GM15510 (cell line): ENCODE measurements around the gene LARP1.

ENCODE experiments used
- POLR2A ChIP-seq: IDR thresholded peaks from 3 replicates; pipeline ENCODE4 v1.6.1; 2011; ENCODE audit warnings: borderline replicate concordance; ENCODE audit not compliant: insufficient read length; ENCODE audit errors: extremely low read depth

LARP1 gene

DNA sequence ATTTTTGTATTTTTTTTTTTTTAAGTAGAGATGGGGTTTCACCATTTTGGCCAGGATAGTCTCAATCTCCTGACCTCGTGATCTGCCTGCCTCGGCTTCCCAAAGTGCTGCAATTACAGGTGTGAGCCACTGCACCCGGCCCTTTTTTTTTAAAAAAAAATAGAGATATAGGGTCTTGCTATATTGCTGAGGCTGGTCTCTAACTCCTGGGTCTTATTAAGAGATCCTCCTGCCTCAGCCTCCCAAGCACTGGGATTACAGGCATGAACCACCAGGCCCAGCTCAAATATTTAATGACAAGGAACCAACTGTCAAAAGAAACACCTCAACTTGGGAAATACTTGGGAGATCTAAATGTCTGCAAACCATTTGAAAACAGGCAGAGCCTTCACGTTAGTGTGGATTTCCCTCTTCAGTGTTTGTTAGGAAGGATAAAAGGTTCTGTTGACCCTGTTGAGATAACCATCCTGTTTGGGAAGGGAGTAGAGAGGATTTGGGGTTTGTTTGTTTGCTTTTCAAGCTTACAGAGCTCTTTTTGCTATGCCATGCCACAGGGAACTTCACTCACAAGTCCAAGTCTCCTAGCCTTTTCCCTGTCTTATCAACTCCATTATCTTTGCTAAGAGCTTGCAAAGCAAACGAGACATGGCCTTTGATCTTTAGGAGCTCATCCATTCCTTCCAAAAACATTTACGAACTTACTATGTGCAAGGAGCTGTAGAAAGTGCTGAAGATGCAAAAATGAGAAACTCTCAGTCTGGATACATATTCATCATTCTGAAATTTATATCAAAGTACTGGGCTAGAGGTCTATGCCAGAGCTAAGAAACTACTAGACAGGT lies 87.7 kb downstream of the LARP1 start:
- no peak for TF ChIP-seq POLR2A

DNA sequence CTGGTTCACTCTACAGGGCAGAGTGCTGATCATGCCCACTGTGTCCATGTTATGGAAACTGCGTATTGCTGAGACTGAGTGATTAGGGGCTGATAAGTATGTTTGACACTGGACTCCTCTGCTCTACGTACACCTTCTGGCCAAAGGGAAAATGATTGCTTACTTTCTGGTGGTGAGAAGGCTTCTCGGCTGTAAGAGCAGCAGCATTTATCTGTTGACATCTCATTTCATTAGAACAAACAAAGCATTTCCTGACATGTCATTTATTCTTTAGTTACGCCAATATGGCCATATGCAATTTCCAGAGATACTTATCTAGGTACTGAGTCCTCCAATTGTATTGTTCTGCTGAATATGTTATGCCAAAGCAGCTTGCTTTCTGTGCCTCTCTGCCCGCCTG lies 89.6 kb downstream of the LARP1 start:
- no peak for TF ChIP-seq POLR2A

DNA sequence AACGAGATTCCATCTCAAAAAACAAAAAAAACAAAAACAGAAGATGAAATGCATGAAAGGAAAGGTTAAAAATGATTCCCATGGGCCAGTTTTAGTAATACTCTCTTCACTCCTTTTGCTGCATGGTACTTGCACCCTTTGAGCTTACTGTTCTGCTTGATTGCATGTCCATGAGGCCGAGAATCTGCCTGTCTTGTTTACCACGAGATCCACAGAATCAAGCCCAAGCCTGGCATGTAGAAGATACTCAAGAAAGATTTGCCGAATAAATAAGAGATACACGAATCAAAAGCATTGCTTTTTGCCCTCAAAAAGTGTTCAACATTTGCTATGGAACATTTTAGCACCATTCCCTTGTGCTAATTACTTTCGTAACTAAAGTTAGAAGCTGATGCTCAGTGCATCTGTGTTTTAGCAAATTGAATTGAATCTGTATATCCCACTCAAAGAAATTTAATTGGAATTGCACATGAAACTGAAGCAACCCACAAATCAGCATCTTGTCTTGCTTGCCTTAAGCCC lies 94.1 kb downstream of the LARP1 start:
- TF ChIP-seq POLR2A: no peak

DNA sequence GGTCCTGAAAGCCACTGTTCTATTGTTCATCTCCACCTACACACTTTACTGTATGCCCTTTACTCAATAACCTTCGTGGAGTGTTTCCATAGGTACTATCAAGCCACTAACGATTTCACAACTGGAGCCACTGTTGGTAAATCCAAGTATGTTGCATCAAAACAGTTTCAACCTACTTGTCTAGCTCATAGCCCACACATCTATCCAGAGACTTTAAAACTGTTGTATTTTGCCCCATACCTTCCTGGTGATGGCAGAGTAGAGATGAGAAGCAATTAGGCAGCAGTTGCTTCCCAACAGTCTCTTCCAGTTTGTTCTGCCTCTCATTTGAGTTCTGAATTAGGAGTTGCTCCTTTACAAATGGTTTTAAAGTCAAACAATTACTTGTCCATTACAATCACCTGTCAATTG lies 94.6 kb downstream of the LARP1 start:
- TF ChIP-seq POLR2A: no peak

DNA sequence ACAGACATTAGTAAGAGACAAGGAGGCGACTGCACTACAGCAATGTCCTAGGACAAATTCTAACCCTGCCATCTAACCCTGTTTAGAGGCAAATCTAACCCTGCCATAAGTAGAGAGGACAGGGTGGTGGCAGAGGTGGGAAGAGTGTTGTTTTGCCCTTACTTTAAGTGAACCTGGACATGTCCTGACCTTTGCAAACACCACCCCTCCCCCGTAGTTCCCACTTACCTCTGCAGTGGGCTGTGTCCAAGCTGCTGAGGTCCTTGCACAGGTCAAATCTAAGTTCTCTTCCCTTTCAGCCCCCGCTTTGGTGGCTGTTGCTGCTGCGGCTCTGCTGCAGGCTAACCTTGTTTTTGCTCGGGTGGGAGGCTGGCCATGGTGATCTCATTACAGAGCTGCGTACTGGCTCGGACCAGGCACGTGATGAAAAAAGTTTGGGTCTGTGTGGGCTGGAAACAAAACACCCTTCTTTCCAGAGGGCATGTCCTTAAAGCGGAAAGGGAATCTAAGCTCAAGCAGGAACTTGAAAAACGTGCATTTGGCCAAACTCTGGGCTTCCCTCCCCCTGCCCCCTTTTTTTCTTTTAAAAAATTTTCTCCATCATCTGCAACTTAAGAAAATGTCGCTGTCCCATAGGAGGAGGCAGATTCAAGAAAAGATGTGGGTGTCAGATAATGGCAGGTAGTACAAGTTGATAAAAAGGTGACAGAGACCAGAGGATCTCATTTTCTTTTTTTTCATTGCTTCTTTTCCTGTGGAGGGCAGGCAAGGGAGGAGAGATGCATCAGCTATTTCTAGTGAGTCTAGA lies 95.3 kb downstream of the LARP1 start, which contains the start of gene FAXDC2:
FAXDC2 (minus strand) TSS at position 349 of the 808 bp plus-strand sequence. CDS start 12,425 bp downstream, outside the sequence.
- TF ChIP-seq POLR2A: no peak

DNA sequence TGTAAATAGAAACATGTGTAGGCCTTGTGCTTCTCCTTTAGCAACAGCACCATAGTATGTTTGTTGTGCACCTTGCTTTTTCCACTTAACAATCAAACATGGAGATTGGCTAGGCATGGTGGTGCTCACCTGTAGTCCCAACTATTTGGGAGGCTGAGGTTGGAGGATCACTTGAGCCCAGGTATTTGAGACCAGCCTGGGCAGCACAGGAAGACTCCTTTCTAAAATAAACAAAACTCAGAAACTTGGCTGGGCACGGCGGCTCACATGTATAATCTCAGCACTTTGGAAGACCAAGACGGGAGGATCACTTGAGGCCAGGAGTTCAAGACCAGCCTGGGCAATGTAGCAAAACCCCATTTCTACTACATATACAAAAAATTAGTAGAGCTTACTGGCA lies 96.2 kb downstream of the LARP1 start:
- no peak for TF ChIP-seq POLR2A

DNA sequence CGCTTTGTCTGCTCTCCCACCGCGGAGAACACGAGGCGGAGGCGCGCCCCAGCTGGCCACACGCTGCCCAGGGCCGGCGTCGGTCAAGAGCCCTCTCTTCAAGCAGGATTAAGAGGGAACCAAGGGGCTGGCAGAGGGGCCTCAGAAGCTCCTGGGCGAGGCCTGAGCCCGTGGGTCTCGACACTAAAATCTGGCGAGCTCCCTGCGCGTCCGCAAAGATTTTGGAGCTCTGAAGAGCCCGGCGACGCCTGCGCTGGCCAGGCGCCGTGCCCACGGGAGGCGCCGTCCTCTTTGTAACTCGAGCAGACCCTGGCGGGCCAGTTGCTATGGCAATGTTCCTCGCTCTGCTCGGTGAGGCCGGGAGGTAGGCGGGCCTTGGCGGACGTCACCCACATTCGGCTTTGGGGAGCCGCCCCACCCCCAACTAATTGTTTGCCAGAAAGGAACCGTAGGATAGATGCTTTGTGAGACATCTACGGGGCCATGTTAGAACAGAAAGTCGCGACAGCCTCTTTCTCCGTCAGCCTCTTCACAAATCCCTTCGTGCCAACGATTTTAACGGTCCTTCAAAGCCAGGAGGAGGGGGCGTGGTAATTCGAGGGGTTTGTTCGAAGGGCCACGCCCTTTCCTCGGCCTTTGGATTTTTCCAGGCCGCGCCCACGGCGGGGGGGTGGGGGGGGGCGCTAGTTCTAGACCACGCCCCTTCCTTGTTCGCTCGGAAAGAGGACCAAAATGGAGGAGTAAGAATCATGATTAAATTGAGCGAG lies 102.5 kb downstream of the LARP1 start:
- TF ChIP-seq POLR2A: peak; percentile 28

DNA sequence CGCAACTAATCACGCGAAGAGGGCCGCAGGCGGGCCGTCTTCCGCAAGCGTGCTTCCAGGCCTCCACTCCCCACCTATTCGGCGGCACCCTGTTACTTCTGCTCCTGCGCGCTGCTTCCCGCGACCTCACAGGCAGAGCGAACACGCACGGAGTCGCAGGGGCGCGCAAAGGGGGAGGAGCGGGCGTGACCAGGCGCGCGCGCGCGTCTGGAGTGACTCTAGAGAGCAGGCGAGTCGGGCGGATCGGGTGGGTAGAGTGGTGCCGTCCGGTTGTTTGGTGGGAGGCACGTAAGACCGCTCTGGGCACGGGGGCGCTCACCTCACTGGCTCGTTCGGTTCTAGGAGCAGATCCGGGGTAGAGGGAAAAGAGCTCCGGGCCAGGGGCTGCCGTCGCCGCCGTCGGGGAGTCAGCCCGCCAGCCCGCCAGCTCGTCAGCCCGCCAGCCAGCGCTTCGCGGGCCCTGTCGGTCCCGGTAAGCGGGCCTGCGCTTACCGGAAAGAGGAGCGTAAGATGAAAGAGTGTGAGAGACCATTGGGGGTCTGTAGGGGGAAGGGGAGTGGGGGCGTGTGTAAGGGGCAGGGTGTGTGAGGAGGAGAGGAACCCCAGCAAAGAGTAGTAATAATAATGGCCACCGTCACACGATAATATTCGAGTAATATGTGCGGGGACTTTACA lies 103.3 kb downstream of the LARP1 start, which contains the start of gene CNOT8:
CNOT8 (plus strand) TSS at position 331 of the 675 bp plus-strand sequence. CDS start 4,652 bp downstream, outside the sequence.
- peak; percentile 82 for TF ChIP-seq POLR2A

DNA sequence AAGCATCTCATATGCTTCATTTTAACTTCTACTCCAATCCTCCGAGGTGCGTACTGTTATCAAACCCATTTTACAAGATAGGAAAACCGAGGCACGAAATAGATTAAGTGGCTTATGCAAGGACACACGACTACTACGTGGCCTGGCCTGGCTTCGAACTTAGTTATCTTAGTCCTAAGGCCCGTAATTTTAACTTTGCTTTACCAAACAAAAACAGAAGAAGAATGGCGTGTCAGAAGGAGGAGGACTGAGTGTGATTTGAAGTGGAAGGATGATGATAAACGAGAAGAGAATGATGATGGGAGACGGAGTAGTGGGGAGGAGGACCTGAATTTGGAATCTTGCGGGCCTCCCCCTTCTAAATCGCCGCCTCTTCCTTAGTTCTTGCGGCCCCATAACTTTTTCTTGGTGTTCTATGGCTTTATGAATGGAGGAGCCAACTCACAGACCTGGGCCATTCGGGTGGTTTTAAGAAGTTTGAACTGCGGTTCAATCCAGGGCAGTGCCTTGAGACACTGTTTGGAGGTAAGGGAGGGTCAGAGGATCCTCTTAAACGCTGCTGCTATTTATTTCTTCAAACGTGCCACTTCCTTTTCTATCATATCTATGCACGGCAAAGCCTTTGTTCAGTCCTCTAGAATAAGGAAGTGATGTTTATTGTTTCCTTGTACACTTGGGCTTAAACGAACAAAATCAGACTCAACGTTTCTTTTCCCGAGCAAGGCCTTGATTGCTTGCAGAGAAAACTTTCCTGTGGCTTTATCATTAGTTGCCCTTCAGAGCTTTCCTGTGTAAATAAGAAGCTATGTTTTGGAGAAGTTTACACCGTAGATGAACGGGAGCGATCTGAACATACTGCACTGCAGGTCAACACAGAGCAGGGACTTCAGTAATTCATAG lies 104.0 kb downstream of the LARP1 start:
- no peak for TF ChIP-seq POLR2A

DNA sequence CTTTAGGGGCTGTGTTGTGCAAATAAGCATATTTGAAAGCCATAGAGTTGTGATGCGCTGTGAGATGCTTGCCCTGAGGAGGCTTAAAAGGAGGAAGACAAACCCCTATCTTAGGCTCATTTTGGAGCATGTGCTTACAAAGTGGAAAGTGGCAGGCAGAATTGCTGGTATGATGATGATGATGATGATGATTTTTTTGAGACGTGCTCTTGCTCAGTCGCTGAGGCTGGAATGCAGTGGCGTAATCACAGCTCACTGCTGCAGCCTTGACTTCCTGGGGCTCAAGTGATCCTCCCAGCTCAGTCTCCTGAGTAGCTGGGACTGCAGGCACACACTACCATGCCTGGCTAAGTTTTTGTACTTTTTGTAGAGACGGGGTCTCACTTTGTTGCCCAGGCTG lies 104.9 kb downstream of the LARP1 start:
- no peak for TF ChIP-seq POLR2A

DNA sequence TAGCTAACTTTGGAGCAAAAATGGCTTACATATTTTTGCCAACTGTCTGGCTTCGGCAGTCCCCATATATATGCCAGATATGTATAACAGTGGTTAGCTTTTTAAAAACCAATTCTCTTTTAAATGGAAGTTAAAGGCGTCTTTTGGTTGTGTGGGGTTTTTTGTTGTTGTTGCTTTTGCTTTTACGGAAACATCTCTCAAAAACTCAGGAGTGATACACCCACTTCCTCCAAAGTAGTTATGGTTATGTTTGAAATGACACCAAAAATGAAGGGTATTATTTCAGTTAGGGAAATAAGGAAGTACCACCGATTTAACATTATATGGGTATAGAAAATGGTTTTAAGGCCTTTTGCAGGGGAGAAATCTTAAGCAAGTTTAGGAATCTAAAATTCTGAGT lies 105.6 kb downstream of the LARP1 start:
- no peak for TF ChIP-seq POLR2A

DNA sequence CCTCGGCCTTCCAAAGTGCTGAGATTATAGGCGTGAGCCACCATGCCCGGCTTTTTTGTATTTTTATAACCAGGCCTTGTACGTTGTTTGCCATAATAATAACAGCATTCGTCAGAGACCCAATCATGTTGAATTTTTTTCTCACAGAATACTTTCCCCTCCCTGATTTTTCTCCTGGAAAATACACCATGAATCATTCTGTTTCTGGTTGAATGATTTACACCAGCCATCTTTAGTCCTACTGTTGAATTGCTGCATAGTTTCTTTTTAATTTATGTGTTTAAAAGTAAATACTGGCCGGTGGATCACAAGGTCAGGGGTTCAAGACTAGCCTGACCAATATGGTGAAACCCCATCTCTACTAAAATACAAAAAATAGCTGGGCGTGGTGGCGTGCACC lies 106.8 kb downstream of the LARP1 start:
- TF ChIP-seq POLR2A: no peak

DNA sequence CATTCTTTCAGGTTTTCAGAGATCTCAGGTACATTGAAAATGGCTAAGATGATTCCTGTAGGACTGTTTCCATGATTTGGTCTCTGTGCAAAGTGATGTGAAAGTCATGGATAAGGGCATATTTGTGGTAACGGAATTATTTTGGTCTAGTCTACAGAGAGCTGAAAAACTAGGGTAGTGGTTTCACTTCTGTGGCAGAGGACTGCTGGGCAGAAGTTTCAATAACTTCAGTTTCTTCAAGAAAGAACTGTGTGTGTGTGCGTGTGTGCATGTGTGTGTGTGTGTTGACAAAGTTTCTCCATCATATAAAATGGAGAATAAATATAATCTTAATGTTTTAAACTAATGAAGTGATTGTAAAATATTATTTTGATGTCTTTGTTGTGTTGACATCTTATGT lies 107.6 kb downstream of the LARP1 start:
- no peak for TF ChIP-seq POLR2A
